Measurements from ENCODE around the gene LHPP. TPM values are rescaled to one million over a fixed set of nuclear protein-coding genes. Genes with fewer than 3 reads are reported as not detected.

LHPP gene
- total RNA-seq, 4 donors from 2014 or later, result 8.7 to 19.9 (median 15.5) TPM

DNA sequence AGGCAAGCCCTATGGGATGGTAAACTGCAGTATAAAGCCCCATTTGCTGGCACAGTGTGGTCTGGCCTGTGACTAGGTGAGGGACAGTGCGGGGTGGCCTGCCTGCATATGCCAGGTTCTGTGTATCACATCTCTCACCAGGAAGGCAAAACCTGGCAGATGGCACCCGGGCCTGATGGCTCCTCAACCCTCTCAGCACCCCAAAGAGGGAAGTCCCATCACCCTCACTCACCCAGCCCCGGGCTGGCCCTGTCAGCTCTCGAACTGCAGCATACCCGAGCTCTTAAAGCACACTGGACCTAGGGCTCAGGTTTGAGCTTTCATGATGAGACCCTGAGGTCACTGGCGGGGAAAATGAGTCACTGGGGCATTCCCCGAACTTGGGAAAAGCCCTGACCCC lies 130.5 kb downstream of the LHPP start:
- intact Hi-C loops (cut with DNase I; ENCODE audit: low total_unique reads), result no loop called here
- DNase-seq (ENCODE audit: low spot score in 2 of 2), result no peak
- no peak for TF ChIP-seq POLR2A (IDR thresholded peaks at IDR 0.05)
- no peak for TF ChIP-seq CTCF (IDR thresholded peaks at IDR 0.05)
- WGBS, 2 donors, result 87 to 97% methylated on average over 7 of the region's 7 CpGs
- H3K4me3 ChIP-seq (ENCODE audit: low read depth, poor library complexity, severe bottlenecking), result no peak overlapping the region

DNA sequence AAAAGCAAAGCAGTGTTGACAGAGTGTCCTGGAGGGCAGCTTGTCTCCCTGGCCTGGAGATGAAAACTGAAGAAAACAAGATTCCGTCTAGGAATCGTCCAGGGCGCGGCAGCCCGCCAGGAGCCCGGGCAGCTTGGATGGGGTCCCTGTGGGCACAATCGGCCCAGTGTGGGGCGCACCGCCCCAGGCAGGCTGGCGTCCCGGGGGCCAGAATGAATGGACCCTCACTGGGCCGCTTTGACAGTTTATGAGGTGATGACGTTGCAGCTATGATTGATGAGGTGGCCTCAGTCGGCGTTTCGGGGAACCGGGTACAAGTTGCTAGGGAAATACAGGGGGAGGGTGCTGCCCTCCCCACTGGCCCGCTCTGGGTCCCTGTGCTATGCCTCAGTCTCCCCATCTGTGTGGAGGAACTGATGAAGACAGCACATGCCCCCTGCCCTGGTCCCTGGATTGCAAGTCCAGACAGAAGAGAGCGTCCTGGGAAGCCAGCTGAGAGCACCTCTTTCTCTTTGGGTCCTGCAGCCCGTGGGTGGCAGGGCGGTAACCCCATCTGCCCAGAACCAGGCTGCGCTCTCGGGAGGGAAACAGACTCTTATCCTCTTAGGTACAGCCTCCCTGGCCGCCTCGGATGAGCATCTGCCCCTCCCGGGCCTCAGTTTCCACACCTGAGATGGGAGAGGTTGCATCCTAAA lies 131.3 kb downstream of the LHPP start:
- TF ChIP-seq CTCF (IDR thresholded peaks at IDR 0.05), result no peak
- no peak for TF ChIP-seq POLR2A (IDR thresholded peaks at IDR 0.05)
- intact Hi-C loops (cut with DNase I; ENCODE audit: low total_unique reads), result no loop called here
- WGBS, 2 donors, result 90 to 92% methylated on average over 26 of the region's 26 CpGs
- no peak for DNase-seq (ENCODE audit: low spot score in 2 of 2)
- H3K4me3 ChIP-seq (ENCODE audit: low read depth, poor library complexity, severe bottlenecking), result no peak overlapping the region

- DNase-seq (ENCODE audit: low spot score in 2 of 2), result no peak
- 92 to 94% methylated on average over 17 of the region's 17 CpGs for WGBS, 2 donors
- H3K4me3 ChIP-seq (ENCODE audit: low read depth, poor library complexity, severe bottlenecking), result no peak overlapping the region
- TF ChIP-seq POLR2A (IDR thresholded peaks at IDR 0.05) (no peak), CTCF (IDR thresholded peaks at IDR 0.05) (no peak)
- intact Hi-C loops (cut with DNase I; ENCODE audit: low total_unique reads), result no loop called here
Observed at GRCh38 chr10:124593431-124593985, 131.9 kb downstream of the LHPP start.

- TF ChIP-seq CTCF (IDR thresholded peaks at IDR 0.05) (no peak), POLR2A (IDR thresholded peaks at IDR 0.05) (no peak)
- intact Hi-C loops (cut with DNase I; ENCODE audit: low total_unique reads), result no loop called here
- no peak overlapping the region for H3K4me3 ChIP-seq (ENCODE audit: low read depth, poor library complexity, severe bottlenecking)
- WGBS, 2 donors, result 89 to 93% methylated on average over 6 of the region's 6 CpGs
- no peak for DNase-seq (ENCODE audit: low spot score in 2 of 2)
Observed at GRCh38 chr10:124594240-124594639, 132.6 kb downstream of the LHPP start.

- TF ChIP-seq CTCF (IDR thresholded peaks at IDR 0.05) (no peak), POLR2A (IDR thresholded peaks at IDR 0.05) (no peak)
- no peak overlapping the region for H3K4me3 ChIP-seq (ENCODE audit: low read depth, poor library complexity, severe bottlenecking)
- intact Hi-C loops (cut with DNase I; ENCODE audit: low total_unique reads), result no loop called here
- no peak for DNase-seq (ENCODE audit: low spot score in 2 of 2)
- WGBS, 2 donors, result 94 to 97% methylated on average over 7 to 9 of the region's 9 CpGs
Observed at GRCh38 chr10:124595143-124595883, 133.7 kb downstream of the LHPP start.
